ENCODE results near the gene MTMR10. TPM values are rescaled to one million over a fixed set of nuclear protein-coding genes. Genes with fewer than 3 reads are reported as not detected.

Gene MTMR10
- total RNA-seq, 1 donor from 2014 or later, result 49.6 TPM

DNA sequence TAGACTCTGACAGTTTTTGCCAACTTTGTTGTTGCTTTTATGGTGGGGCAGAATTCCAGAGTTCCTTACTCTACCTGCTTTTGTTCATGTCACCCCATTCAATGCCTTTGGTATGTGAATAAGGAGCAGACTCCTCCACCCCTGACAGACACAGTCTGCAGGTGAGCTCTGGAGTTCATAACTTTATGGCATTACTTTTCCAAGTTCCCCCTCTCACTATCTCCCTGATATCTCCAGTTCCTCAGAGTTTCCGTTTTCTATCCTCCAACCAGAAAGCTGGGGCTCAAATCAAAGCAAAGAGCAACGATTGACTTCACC, 23.1 kb upstream of the MTMR10 start:
- DNase-seq (ENCODE audit: low read depth in 2 of 2), result no peak

DNA sequence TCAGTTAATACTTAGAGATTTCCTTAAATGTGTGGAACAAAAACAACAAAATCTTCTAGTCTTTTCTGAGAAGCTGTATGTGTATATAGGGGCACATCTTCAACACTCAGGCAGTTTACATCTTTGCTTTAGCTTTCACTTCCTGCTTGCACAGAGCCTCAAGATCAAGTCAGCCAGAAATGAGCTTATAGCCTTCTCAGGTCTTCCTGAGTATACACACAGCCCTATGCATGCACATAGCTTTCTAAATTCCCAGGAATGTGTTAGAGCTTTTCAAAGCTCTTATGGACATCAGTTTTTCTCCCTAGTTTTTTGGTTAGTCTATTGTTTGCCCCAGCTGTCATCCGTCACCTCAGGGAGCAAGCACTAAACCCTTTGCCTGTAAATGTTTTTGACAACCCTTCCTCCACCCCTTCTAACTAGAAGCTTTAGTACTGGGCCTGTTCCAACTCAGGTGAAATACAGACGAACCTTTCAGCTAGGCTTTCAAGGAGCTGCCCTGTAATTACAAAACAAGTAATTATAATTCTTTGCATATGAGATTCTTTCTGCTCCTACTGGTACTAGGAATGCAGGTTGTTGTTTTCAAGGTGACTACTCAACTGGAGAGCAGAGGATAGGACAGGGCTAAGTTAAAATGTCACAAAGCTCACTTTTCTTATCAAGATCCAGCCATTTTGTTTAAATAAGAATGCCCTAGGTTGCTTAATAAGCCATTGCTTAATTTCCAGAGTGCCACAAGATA, 22.6 kb upstream of the MTMR10 start:
- DNase-seq (ENCODE audit: low read depth in 2 of 2), result no peak

- no peak for DNase-seq (ENCODE audit: low read depth in 2 of 2)
Measured at GRCh38 chr15:31012455-31012854, 21.0 kb upstream of the MTMR10 start.

DNA sequence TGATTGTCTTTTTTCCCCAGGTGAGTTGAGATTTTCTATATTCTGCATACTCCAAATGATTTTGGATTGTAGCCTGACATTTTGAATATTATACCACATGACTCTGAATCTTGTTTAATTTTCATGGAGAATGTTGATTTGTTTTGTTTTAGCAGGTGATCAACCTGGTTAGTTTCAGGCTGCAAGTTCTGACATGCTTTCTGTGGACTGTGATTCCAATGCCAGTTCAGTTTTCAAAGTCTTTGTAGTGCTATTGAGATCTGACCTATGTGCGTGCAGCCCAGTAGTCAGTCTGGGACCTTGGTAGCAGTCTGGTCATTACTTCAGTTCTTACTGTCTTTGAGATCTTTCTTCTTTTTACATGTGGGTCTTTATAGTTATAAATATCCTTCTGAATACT, 18.6 kb upstream of the MTMR10 start:
- DNase-seq (ENCODE audit: low read depth in 2 of 2), result no peak

GRCh38 chr15:31005660-31006059, 14.2 kb upstream of the MTMR10 start:
- DNase-seq (ENCODE audit: low read depth in 2 of 2), result no peak

GRCh38 chr15:31004220-31004733, 12.8 kb upstream of the MTMR10 start:
- peak in 1 of 2 donors; percentile 90 for DNase-seq (ENCODE audit: low read depth in 2 of 2)

GRCh38 chr15:31001702-31002101, 10.3 kb upstream of the MTMR10 start:
- DNase-seq (ENCODE audit: low read depth in 2 of 2), result no peak

DNA sequence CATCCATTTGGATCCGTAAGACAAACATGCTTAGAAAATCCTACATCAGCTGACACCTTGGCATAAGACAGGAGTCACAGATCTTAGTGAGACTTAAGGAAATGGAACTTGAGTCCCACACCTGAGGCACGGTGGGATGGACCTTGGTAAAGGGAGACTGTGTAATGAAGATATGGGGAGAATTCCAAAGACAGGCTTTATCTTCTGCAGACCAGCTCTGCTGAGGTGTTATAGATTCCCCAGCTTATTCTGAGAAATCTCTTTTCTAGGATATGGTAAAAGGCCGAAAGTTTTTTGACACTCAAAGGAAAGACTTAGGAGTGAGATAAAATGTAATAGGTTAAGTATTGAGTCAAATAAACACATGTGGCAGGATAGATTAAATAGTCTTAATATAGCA, 8.3 kb upstream of the MTMR10 start:
- DNase-seq (ENCODE audit: low read depth in 2 of 2), result no peak

DNA sequence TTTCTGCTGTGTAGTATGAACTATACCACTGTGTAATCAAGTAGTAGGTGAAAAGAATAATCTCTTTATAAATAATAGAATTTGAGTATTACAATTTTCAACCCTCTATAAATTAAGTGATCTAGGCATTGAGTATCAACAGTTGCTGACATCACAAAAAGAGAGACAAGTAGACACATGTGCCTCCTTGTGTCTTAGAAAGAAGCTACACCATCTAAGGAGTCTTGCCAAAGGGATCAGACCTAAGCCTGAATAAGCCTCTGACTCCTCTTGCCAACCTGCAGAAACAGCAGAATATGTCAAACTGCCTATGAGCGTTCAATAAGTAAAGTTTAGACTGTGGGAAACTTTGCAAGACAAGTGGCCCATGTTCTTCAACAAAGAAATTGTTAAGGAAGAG, 5.8 kb upstream of the MTMR10 start:
- DNase-seq (ENCODE audit: low read depth in 2 of 2), result no peak

DNA sequence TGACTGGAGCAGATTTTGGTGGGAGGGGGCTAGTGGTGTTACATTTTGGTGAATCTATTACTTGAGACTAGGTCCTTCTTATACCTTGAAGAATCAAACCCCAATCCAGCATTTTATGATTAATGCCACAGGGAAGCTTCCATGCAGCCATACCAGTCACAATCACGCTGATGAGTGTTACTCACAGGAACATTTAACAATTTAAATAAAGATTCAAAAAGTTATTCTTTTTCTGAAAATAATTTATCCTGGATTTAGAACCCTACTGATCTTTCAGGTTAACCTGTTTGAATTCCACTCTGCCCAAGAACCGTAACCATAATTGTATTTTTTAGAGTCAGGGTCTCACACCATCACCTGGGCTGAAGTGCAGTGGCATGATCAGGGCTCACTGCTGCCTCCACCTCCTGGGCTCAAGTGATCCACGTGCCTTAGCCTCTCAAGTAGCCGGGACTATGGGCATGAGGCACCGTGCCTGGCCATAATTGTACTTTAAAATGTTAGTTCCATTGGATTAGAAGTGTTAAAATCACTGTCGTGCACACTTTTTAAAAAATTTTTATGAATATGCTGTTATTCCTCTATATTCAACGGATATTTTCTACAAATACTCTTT, 929 bp upstream of the MTMR10 start:
- no peak for DNase-seq (ENCODE audit: low read depth in 2 of 2)

DNA sequence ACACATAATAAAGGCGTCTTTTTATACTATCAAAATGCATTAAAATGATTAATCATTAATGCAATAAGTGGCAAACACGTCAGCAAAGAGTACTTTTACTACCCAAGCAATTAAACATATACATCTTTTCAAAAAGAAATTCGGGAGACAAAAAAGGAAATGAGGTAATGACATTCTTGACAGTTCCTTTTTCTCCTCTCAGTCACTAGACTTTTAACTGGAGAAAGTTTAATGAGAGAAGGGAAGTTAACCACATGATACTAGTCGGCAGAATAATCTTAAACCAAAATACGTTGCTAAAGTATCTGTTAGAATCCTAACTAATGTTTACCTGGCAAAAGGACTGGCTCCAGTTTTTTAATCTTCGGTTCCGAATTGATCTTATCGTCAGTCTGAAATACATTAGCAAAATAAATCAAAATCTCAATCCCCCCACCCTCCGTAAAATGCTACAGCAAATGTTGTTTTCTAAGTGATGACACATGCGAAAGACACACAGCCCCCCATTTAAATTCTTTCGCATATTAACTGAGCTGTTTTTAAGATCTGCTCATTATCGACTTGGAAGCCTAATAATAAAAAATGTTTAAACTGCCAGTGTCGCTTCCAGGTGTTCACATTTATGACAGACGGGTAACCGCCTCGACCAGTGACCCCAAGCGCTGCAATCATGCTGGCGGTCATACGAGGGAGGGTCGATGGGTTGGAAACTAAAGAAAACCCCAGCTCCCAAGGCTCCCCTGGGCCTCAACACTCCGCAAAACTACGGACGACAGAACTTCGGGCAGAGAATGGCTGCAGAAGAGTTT, 778 bp downstream of the MTMR10 start:
- peak in 1 of 2 donors; percentile 34 for DNase-seq (ENCODE audit: low read depth in 2 of 2)

DNA sequence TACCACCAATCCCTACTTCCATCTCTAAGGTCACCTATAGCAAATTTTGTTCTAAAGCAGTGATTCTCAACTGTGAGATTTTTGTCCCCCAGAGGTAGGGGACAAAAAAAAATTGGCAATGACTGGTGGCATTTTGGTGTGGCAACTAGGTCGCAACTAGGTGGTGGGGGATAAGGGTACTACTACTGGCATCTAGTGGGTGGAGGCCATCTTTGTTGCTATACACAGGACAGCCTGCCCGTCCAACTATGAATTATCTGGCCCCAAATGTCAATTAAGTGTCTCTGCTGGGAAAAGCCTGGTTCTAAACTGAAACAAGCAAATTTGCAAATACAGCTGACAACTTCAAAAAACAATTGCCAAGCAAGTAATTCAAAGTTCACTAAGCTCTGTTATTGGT, 1.4 kb downstream of the MTMR10 start:
- peak; percentile 16 to 37 for DNase-seq (ENCODE audit: low read depth in 2 of 2)

- peak in 1 of 2 donors; percentile 62 for DNase-seq (ENCODE audit: low read depth in 2 of 2)
Measured at GRCh38 chr15:30985081-30985531, 6.3 kb downstream of the MTMR10 start.

DNA sequence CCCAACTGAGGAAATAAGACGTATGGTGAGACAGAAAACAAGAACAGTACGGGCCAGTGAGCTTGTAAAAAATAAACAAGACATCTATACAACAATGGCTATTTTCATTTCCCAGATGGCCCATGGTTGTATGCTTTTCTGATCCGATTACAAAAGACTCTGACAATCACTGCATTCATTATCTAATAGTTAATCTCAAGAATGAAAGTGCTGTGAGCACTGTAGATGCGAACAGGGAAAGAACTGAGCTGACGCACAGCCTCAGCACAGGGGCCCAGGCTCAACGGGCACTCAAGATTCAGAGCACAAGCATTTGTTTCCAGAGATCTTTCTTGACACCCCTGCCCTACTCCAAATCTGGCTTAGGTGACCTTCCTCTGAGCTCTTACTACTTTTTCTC, 6.9 kb downstream of the MTMR10 start:
- DNase-seq (ENCODE audit: low read depth in 2 of 2), result peak in 1 of 2 donors; percentile 36

GRCh38 chr15:30984118-30984517, 7.3 kb downstream of the MTMR10 start:
- peak in 1 of 2 donors; percentile 44 for DNase-seq (ENCODE audit: low read depth in 2 of 2)

GRCh38 chr15:30979457-30979856, 12.0 kb downstream of the MTMR10 start:
- DNase-seq (ENCODE audit: low read depth in 2 of 2), result no peak

DNA sequence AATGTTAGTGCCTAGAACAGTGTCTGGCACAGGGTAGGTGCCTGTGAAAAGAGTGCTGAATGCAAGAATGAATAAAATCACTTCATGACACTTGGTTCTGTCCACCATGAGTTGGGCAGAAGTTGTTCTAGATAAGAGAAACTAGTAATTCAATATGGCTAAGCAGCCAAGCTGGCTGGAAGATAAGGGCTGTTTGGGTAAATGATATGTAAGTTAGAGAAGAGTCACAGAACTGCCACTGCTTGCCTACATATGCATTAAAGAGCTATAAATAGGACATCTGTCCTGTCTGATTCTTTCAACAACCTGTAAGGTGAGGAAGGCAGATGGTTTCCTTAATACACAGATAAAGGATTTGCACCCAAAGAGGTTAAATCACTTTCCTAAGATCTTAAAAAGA, 13.1 kb downstream of the MTMR10 start:
- no peak for DNase-seq (ENCODE audit: low read depth in 2 of 2)

DNA sequence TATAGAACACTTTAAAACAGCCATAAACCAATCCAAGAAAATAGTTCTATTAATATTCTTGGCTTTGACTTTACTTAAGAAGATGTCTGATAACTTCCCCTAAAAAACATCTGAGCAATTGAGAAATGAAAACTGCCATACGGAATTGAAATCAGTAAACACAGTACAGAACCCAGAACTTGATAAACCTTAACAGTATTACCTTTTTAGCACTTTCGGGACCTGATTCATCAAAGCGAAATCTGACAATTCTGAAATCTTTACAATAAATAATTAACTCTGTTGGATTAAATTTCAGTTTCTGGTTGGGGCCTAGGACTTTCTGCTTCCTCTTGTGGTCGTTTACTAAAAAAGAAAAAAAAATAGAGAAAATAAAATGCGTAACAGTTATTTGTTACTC, 17.3 kb downstream of the MTMR10 start:
- no peak for DNase-seq (ENCODE audit: low read depth in 2 of 2)

DNA sequence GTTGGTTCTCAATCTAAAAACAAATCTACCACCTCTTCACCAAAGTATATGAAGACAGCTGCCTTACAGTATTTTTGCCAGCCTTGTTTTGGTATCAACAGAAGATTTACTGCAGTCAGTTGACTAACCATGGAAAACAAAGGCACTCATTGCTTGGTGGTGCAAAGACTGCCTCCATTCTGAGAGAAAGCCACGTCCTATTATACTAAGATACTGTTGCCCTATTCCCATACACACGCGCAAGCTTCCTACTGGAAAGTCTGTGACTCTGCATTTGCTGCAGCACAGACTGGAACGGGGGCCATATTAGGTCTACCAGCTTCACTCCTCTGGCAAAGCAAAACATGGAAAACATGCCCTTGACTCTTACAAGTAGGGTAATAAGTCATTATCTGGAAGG, 18.0 kb downstream of the MTMR10 start:
- DNase-seq (ENCODE audit: low read depth in 2 of 2), result no peak

DNA sequence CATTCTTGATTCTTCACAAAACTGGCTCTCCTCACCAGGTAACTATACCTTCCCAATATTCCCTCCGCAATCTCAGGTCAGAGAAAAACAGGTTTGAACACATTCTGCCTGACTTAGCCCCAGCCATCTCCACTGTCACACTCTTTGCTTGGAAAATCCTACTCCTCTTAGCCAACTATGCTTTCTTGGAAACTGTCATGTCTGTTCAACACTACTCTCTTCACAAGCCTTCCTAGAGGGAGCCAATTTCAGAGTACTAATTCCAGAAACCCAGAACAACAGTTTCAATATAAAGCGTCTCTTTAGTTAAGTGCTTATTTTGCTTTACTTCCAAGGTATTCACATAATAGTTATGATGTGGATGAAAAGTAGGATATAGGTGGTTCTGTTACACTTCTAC, 21.7 kb downstream of the MTMR10 start:
- no peak for DNase-seq (ENCODE audit: low read depth in 2 of 2)

GRCh38 chr15:30963681-30964080, 27.7 kb downstream of the MTMR10 start:
- no peak for DNase-seq (ENCODE audit: low read depth in 2 of 2)

GRCh38 chr15:30962659-30963058, 28.8 kb downstream of the MTMR10 start:
- DNase-seq (ENCODE audit: low read depth in 2 of 2), result no peak
